Keratinocyte (primary cell): ENCODE data around the gene EPHB2. TPM values are rescaled to one million over a fixed set of nuclear protein-coding genes. Genes with fewer than 3 reads are reported as not detected.

Experiments
- DNase-seq: peaks from one replicate; pipeline ENCODE4 v3.0.0-alpha.2; 2011; ENCODE audit warnings: low read depth, missing footprints, low spot score
- FAIRE-seq: peaks from 2 replicates; lab custom pipeline; 2011; peaks lifted over from hg19 to GRCh38; lab: Jason Lieb, UNC
- H2AFZ ChIP-seq: 2 replicates; pipeline ENCODE4 v1.6.0; 2012; ENCODE audit warnings: low read length, control low read depth, inconsistent platforms; ENCODE audit not compliant: control insufficient read depth
- H3K27ac ChIP-seq: 2 replicates; pipeline ENCODE4 v1.5.1; 2011; ENCODE audit warnings: low read length; ENCODE audit not compliant: control insufficient read depth, insufficient read depth
- H3K27me3 ChIP-seq: 3 replicates; pipeline ENCODE4 v1.6.0; 2011; ENCODE audit warnings: low read length; ENCODE audit not compliant: control insufficient read depth, insufficient read depth; ENCODE audit errors: extremely low read depth
- H3K36me3 ChIP-seq, 2 experiments: 2 replicates in 1 of 2; 3 replicates in 1 of 2; pipeline ENCODE4 v1.5.1; 2011; ENCODE audit warnings: low read length in 2 of 2, mild to moderate bottlenecking in 1 of 2; ENCODE audit not compliant: control insufficient read depth in 2 of 2, insufficient read depth in 2 of 2; ENCODE audit errors: extremely low read depth in 1 of 2
- H3K4me1 ChIP-seq: 3 replicates; pipeline ENCODE4 v1.5.1; 2011; ENCODE audit warnings: low read length; ENCODE audit not compliant: control insufficient read depth, insufficient read depth; ENCODE audit errors: extremely low read depth
- H3K4me2 ChIP-seq: 3 replicates; pipeline ENCODE4 v1.6.0; 2011; ENCODE audit warnings: low read depth, low read length; ENCODE audit not compliant: control insufficient read depth, insufficient read depth; ENCODE audit errors: extremely low read depth
- H3K4me3 ChIP-seq, 3 experiments: fragments of 200-600 bp in 1 of 3; sonication (generic) in 1 of 3; 2 replicates in 2 of 3; 3 replicates in 1 of 3; pipeline ENCODE4 v1.5.1; 2011 to 2016; ENCODE audit warnings: low read length in 3 of 3, mild to moderate bottlenecking in 3 of 3, control low read depth in 2 of 3, inconsistent platforms in 1 of 3, low read depth in 1 of 3, mixed read lengths in 1 of 3, mixed run types in 1 of 3, moderate library complexity in 1 of 3; ENCODE audit not compliant: control insufficient read depth in 2 of 3, insufficient read depth in 2 of 3; ENCODE audit errors: extremely low read depth in 1 of 3
- H3K79me2 ChIP-seq: 2 replicates; pipeline ENCODE4 v1.6.0; 2012; ENCODE audit warnings: low read length; ENCODE audit not compliant: control insufficient read depth, insufficient read depth
- H3K9ac ChIP-seq: 3 replicates; pipeline ENCODE4 v1.6.0; 2011; ENCODE audit warnings: low read length; ENCODE audit not compliant: control insufficient read depth, insufficient read depth; ENCODE audit errors: extremely low read depth
- H3K9me1 ChIP-seq: 3 replicates; pipeline ENCODE4 v1.6.0; 2011; ENCODE audit warnings: low read length; ENCODE audit not compliant: control insufficient read depth, insufficient read depth; ENCODE audit errors: extremely low read depth
- H3K9me3 ChIP-seq: 2 replicates; pipeline ENCODE4 v1.5.1; 2012; ENCODE audit warnings: low read depth, low read length; ENCODE audit not compliant: control insufficient read depth
- H4K20me1 ChIP-seq: 3 replicates; pipeline ENCODE4 v1.6.0; 2011; ENCODE audit warnings: low read length; ENCODE audit not compliant: control insufficient read depth, insufficient read depth; ENCODE audit errors: extremely low read depth
- EZH2 ChIP-seq: IDR thresholded peaks from one replicate; pipeline ENCODE4 v1.6.1; 2012; ENCODE audit warnings: inconsistent platforms, mild to moderate bottlenecking, low read length, moderate library complexity
- dilution Hi-C: fragments of 300-500 bp; cut with MboI; formaldehyde crosslinking; loops from one replicate; pipeline ENCODE4 v1.7.0; 2020; ENCODE audit warnings: low sequenced_read_pairs; ENCODE audit not compliant: extremely low pct_ligation_motif_present
- polyA plus RNA-seq, 5 experiments: library from polyadenylated mRNA; depleted of rRNA in 3 of 5; stranded (reverse) in 3 of 5; stranded (forward) in 1 of 5; unstranded in 1 of 5; fragments of >200 nt; gene quantifications; 1 replicate in 1 of 5; 2 replicates in 3 of 5; 3 replicates in 1 of 5; pipeline versions ENCODE4 v1.2.1 to v1.2.3, GENCODE V29; 2011 to 2012; ENCODE audit warnings: missing spikeins in 2 of 5, low read depth in 1 of 5, low replicate concordance in 1 of 5
- TF ChIP-seq, protein P1 (sequence below), 3 experiments: IDR thresholded peaks in 1 of 3; conservative IDR thresholded peaks in 1 of 3; optimal IDR thresholded peaks in 1 of 3; 2 replicates in 2 of 3; 3 replicates in 1 of 3; pipeline versions ENCODE3 to v1.5.1; 2011; ENCODE audit warnings: low read length in 3 of 3, mild to moderate bottlenecking in 3 of 3, moderate library complexity in 2 of 3, control low read depth in 1 of 3, inconsistent platforms in 1 of 3; ENCODE audit not compliant: insufficient read depth in 2 of 3; ENCODE audit errors: extremely low read depth in 1 of 3

EPHB2 gene
- polyA plus RNA-seq, 1 donor (not counting 4 experiments of a cell fraction or from before 2014, with no cell fraction given), result 0.10 TPM

DNA sequence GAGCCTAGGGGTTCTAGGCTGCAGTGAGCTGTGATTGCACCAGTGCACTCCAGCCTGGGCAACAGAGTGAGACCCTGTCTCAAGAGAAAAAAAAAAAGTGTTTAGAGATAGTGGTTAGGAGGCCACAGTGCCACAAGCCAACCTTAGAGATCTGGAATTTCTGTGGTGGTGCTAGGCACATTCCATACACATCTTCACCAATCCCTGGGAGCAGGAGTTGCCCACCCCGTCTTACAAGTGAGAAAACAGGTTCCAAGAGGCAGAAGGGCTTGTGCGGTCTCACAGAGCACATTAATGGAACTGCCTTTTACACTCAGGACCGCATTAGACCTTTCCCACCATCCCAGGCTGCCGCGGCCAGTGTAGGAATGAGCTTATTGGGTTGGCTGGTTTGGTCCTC is 93.2 kb downstream of the EPHB2 start:
- Histone ChIP-seq H4K20me1 (no peaks in the 10 kb centered on the region), H3K27me3 (peaks cover 3% of the 10 kb centered on the region), H2AFZ (no peak overlapping the region), H3K9me3 (no peaks in the 10 kb centered on the region), H3K27ac (no peak overlapping the region), H3K9me1 (no peaks in the 10 kb centered on the region), H3K9ac (no peak overlapping the region), H3K36me3 (no peaks in the 10 kb centered on the region), H3K4me1 (peaks cover 17% of the 10 kb centered on the region), H3K4me2 (no peak overlapping the region), H3K4me3 (no peak overlapping the region), H3K79me2 (no peaks in the 10 kb centered on the region)
- dilution Hi-C loops, result no loop called here
- no peak for TF ChIP-seq EZH2
- TF ChIP-seq, protein P1, sequence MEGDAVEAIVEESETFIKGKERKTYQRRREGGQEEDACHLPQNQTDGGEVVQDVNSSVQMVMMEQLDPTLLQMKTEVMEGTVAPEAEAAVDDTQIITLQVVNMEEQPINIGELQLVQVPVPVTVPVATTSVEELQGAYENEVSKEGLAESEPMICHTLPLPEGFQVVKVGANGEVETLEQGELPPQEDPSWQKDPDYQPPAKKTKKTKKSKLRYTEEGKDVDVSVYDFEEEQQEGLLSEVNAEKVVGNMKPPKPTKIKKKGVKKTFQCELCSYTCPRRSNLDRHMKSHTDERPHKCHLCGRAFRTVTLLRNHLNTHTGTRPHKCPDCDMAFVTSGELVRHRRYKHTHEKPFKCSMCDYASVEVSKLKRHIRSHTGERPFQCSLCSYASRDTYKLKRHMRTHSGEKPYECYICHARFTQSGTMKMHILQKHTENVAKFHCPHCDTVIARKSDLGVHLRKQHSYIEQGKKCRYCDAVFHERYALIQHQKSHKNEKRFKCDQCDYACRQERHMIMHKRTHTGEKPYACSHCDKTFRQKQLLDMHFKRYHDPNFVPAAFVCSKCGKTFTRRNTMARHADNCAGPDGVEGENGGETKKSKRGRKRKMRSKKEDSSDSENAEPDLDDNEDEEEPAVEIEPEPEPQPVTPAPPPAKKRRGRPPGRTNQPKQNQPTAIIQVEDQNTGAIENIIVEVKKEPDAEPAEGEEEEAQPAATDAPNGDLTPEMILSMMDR (optimal IDR thresholded peaks at IDR 0.05 in 1 of 3, IDR thresholded peaks at IDR 0.05 in 1 of 3, conservative IDR thresholded peaks at IDR 0.05 in 1 of 3; ENCODE audit: extremely low read depth in 1 of 3, insufficient read depth in 2 of 3, low read length in 3 of 3), result no peak
- DNase-seq (no peak), FAIRE-seq (no peak)

DNA sequence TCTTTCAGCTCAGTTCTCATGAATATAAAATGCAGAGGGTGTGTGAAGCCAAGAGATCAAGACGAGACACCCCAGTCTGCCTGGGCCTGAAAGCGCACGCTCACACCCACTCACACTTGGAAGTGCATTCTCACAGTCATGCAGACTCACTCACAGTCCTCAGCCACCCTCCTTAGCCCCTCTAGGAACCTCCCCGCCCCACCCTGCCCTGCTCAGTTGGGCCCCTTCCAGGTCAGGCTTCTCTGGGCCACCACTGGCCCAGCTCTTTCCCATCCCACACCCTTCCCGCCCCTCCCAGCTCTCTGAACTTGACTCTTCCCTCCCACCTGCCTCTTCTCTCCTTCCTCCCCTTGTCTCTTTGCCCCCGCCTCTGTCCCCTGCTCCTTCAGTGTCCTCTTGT is 93.8 kb downstream of the EPHB2 start:
- TF ChIP-seq, protein P1 (optimal IDR thresholded peaks at IDR 0.05 in 1 of 3, IDR thresholded peaks at IDR 0.05 in 1 of 3, conservative IDR thresholded peaks at IDR 0.05 in 1 of 3; ENCODE audit: extremely low read depth in 1 of 3, insufficient read depth in 2 of 3, low read length in 3 of 3), result no peak
- no peak for TF ChIP-seq EZH2
- Histone ChIP-seq H3K27me3 (peaks cover 3% of the 10 kb centered on the region), H3K4me3 (no peak overlapping the region), H3K9me3 (no peaks in the 10 kb centered on the region), H3K27ac (no peak overlapping the region), H4K20me1 (no peaks in the 10 kb centered on the region), H3K4me1 (peaks cover 22% of the 10 kb centered on the region), H3K9ac (no peak overlapping the region), H2AFZ (no peak overlapping the region), H3K79me2 (no peaks in the 10 kb centered on the region), H3K4me2 (no peak overlapping the region), H3K36me3 (no peaks in the 10 kb centered on the region), H3K9me1 (no peaks in the 10 kb centered on the region)
- DNase-seq (no peak), FAIRE-seq (no peak)
- dilution Hi-C loops, result no loop called here
